GM12875 (cell line): ENCODE results near the gene PMVK.

Experiments used
- H3K4me3 ChIP-seq: one replicate; pipeline ENCODE4 v1.5.1; 2011; ENCODE audit warnings: low read depth, low read length, control low read depth
- TF ChIP-seq, protein P1 (sequence below): IDR thresholded peaks from 2 replicates; pipeline ENCODE4 v1.5.1; 2011; ENCODE audit warnings: low read depth, mild to moderate bottlenecking, control low read depth, inconsistent platforms, low read length, moderate library complexity, borderline replicate concordance; ENCODE audit not compliant: insufficient read depth

Gene PMVK

DNA sequence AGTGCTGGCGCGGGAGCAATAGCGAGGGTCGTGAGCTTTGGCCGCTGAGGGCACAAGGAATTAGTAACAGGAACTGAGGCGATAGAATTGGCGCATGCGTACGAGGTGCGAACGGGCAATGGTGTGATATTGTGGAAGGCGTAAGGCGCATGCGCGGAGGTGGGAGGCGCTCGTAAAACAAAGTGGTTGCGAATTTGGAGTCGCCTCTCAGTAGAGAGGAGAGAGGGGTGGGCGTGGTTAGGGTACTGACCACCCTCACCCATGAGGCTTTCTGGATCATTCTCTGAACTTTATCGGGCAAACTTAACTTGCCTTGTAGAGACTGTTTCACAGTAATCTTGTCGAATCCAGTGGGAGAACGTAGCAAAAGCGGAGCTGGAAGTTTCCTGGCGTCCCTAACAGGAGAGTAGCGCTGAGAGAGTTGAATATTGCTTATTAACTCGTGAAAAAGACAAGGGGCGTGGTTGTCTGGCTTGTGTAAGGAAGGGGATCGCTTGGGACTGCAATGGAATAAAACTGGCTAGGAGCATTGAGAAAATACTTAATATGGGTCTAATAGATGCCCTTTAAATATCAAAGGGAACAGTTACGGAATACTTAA is 38.4 kb upstream of the PMVK start:
- H3K4me3 ChIP-seq, result peak overlapping the region; percentile 66
- TF ChIP-seq, protein P1, sequence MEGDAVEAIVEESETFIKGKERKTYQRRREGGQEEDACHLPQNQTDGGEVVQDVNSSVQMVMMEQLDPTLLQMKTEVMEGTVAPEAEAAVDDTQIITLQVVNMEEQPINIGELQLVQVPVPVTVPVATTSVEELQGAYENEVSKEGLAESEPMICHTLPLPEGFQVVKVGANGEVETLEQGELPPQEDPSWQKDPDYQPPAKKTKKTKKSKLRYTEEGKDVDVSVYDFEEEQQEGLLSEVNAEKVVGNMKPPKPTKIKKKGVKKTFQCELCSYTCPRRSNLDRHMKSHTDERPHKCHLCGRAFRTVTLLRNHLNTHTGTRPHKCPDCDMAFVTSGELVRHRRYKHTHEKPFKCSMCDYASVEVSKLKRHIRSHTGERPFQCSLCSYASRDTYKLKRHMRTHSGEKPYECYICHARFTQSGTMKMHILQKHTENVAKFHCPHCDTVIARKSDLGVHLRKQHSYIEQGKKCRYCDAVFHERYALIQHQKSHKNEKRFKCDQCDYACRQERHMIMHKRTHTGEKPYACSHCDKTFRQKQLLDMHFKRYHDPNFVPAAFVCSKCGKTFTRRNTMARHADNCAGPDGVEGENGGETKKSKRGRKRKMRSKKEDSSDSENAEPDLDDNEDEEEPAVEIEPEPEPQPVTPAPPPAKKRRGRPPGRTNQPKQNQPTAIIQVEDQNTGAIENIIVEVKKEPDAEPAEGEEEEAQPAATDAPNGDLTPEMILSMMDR, result no peak

DNA sequence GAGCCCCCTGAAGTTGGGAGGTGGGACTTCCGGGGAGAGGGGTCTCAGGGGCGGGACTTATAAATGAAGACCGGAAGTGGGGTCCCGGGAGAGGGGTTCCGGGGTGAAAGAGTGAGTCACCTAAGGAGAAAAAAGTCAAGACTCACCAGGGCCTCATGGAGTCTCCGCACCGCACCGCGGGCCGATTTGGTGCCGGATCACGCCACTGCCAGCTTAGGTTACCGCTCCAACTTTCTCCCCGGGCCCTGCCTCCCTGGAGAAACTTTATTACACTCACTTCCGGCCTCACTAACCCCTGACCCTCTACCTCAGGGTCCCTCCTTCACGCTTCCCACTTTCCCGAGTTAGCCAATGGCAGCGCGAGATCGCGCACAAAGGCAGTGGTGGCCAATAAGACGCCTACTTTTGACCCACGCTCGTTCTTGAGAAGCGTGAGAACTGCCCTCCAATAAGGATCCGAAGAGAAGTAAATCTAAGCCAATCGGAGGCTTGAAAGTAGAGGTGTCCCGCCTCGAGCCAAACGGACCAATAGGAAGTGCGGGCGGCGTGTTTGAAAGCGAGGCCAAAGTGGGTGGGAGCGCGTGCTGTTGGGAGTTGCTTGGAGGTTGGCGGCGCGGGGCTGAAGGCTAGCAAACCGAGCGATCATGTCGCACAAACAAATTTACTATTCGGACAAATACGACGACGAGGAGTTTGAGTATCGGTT is 37.7 kb upstream of the PMVK start, which contains the start of gene CKS1B:
Gene CKS1B (plus strand): TSS at position 580 of the 706 bp plus-strand sequence. CDS start 65 bp downstream, at position 645.
- peak within 1 kb of the TSS; percentile 66 for H3K4me3 ChIP-seq
- TF ChIP-seq, protein P1, result no peak

DNA sequence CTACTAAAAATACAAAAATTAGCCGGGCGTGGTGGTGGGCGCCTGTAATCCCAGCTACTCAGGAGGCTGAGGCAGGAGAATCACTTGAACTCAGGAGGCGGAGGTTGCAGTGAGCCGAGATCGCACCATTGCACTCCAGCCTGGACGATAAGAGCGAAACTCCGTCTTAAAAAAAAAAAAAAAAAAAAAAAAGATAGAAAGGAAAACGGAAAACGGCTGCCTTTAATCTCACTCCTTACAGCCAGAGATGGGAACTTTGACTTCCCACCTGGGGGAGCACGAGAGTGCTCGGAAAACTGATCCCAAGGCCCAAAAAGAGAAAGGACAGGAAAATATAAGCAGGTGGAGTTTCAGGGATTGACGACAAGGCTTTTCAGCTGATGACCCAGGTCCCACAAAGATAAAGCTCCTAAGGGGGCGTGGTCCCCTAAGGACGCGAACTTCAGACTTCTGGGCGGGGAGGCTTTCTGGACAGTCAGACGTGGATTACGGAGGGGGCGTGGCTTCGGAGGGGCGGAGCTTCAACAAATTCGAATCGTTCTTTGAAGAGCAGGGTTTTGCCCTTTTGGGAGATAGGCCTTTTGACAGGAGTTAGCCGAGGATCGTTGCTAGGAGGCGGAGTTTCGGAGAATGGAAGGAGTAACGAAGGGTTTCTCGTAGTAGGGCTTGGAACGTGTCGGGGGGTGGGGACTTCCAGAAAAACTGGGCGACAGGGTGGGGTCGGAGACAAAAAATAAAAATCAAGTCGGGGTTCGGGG is 37.0 kb upstream of the PMVK start:
- TF ChIP-seq, protein P1, result no peak
- peak overlapping the region; percentile 66 for H3K4me3 ChIP-seq

DNA sequence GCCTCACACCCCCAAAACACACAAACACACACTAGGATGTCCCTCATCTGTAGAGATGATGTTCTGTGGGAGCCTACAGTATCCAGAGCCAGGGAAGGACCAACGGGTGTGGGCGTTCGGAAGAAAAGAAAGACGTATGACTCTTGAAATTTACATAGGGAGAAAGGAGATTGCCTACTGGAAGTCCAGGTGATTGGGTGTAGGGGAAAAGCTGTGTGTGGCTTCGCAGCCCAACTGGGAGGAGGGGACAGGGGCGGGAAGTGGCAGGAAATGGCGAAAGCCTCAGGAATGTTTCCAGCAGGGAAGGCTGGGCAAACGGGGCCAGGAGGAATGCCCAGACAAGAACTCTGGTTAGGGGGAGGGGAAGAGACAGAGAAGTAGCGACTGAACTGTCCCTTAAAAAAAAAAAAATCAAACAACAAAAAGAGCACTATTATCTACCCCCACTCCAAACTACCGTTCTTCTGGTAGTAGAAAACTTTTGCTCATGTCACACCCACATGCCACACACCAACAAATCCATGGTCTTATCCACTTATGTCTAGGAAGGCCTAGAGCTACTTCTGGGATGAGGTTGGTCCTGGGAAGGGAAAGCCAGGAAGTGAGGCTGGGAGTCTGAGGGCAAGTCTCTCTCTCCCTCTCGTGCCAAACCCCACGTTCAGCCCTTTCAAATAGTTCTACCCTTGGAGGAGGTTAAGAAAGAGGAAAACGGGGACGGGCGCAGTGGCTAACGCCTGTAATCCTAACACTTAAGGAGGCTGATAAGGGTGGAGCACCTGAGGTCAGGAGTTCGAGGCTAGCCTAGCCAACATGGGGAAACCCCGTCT is 36.2 kb upstream of the PMVK start:
- no peak overlapping the region for H3K4me3 ChIP-seq
- TF ChIP-seq, protein P1, result no peak

DNA sequence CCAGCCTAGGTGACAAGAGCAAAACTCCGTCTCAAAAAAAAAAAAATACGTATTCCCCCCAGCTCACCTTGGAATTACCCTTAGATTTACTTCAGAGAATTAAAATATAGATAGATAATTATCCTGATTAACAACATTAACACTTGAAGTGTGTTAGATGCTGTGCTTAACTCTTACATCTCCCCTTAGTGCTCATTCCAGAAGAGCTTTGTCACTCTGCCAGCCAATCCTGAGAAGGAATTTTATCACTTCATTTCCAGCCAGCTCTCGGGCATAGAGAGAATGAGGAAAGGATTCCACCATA is 35.6 kb upstream of the PMVK start:
- TF ChIP-seq, protein P1, result no peak
- no peak overlapping the region for H3K4me3 ChIP-seq

DNA sequence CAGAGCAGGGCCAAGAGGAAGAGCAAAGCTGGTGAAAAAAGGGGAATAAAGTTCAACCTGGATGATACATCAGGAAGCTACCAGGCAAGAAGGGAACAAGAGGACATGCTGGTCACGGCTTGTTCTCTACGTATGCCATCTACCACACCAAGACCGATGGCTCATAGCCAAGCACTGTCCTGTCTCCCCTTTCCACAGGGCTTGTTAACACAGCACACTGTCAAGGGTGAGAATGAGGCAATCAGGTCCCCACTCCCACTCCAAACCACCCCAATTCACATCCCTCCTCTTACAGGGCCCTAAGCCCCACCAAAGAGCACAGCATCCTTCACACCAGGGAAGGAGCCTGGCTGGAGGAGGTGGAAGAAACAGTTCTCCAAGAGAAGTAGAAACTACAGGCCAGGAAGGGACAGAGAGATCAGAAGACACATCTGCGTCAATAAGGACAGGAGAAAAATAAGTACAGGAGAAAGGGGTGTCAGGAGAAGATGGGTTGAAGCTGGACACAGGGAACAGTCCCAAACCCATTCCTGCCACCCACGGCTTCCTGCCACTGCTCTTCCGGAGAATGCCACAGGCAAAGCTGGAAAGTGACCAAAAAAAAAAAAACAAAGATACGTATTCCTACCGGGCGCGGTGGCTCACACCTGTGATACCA is 35.0 kb upstream of the PMVK start:
- H3K4me3 ChIP-seq, result no peak overlapping the region
- TF ChIP-seq, protein P1, result no peak
